GM21528 (cell line): ENCODE data around the gene TIMP3.

ENCODE experiments used
- ATAC-seq: cut with Tn5 transposase; IDR thresholded peaks from one replicate; pipeline ENCODE4 v1.9.1; 2021; ENCODE audit warnings: mild to moderate bottlenecking, moderate library complexity; ENCODE audit not compliant: unreplicated experiment, low FRiP score

TIMP3 gene

GRCh38 chr22:32785321-32786026 is 16.0 kb upstream of the TIMP3 start:
- no peak for ATAC-seq

- ATAC-seq, result no peak
Observed at GRCh38 chr22:32786027-32786418, 15.5 kb upstream of the TIMP3 start.

GRCh38 chr22:32788904-32789624 is 12.4 kb upstream of the TIMP3 start:
- no peak for ATAC-seq

GRCh38 chr22:32789797-32790620 is 11.5 kb upstream of the TIMP3 start:
- ATAC-seq, result no peak

GRCh38 chr22:32791056-32791455 is 10.4 kb upstream of the TIMP3 start:
- no peak for ATAC-seq

- no peak for ATAC-seq
Observed at GRCh38 chr22:32791485-32791884, 10.0 kb upstream of the TIMP3 start.

GRCh38 chr22:32793589-32793988 is 7.9 kb upstream of the TIMP3 start:
- ATAC-seq, result no peak

- ATAC-seq, result no peak
Observed at GRCh38 chr22:32794449-32795213, 6.9 kb upstream of the TIMP3 start.

GRCh38 chr22:32795214-32795596 is 6.3 kb upstream of the TIMP3 start:
- no peak for ATAC-seq

GRCh38 chr22:32796865-32797573 is 4.5 kb upstream of the TIMP3 start:
- ATAC-seq, result no peak

- no peak for ATAC-seq
Observed at GRCh38 chr22:32799496-32799895, 2.0 kb upstream of the TIMP3 start.

GRCh38 chr22:32800158-32800882 is 1.2 kb upstream of the TIMP3 start:
- ATAC-seq, result no peak

- no peak for ATAC-seq
Observed at GRCh38 chr22:32800994-32801536, 440 bp upstream of the TIMP3 start.

GRCh38 chr22:32802237-32802765 is 796 bp downstream of the TIMP3 start:
- no peak for ATAC-seq

- ATAC-seq, result no peak
Observed at GRCh38 chr22:32803020-32803737, 1.7 kb downstream of the TIMP3 start.

GRCh38 chr22:32803738-32804435 is 2.4 kb downstream of the TIMP3 start:
- ATAC-seq, result no peak

- no peak for ATAC-seq
Observed at GRCh38 chr22:32804531-32805360, 3.2 kb downstream of the TIMP3 start.
